GM23338 (cell line): ENCODE measurements around the gene DMRTC2. TPM values are rescaled to one million over a fixed set of nuclear protein-coding genes. Genes with fewer than 3 reads are reported as not detected.

Source experiments
- ATAC-seq: fragments of 200-7000 bp; cut with Tn5 transposase; 3 replicates; pipeline ENCODE4 v1.9.1; 2020
- DNase-seq: peaks from one replicate; pipeline ENCODE4 v3.0.0-alpha.2; 2015; ENCODE audit warnings: low spot score
- H2AFZ ChIP-seq: fragments of 200-600 bp; sonication (generic); 2 replicates; pipeline ENCODE4 v1.8.0; 2016; ENCODE audit warnings: antibody characterized with exemption, mild to moderate bottlenecking, moderate library complexity
- H3F3A ChIP-seq: fragments of 200-600 bp; sonication (generic); replicated peaks from 2 replicates; pipeline ENCODE4 v1.8.0; 2017; ENCODE audit warnings: antibody characterized with exemption, mixed run types, low read depth
- H3K27ac ChIP-seq: fragments of 200-600 bp; sonication (generic); 2 replicates; pipeline ENCODE4 v1.6.1; 2016; ENCODE audit warnings: low read depth
- H3K27me3 ChIP-seq: fragments of 200-600 bp; sonication (generic); 2 replicates; pipeline ENCODE4 v1.8.0; 2016; ENCODE audit warnings: mild to moderate bottlenecking, mixed run types, moderate library complexity; ENCODE audit not compliant: insufficient read depth
- H3K36me3 ChIP-seq: fragments of 200-600 bp; sonication (generic); 2 replicates; pipeline ENCODE4 v1.8.0; 2016; ENCODE audit warnings: mild to moderate bottlenecking; ENCODE audit not compliant: insufficient read depth
- H3K4me1 ChIP-seq: fragments of 200-600 bp; sonication (generic); 2 replicates; pipeline ENCODE4 v1.8.0; 2016; ENCODE audit warnings: mild to moderate bottlenecking, moderate library complexity; ENCODE audit not compliant: insufficient read depth
- H3K4me2 ChIP-seq: fragments of 200-600 bp; sonication (generic); 2 replicates; pipeline ENCODE4 v1.7.1; 2017; ENCODE audit warnings: mixed run types
- H3K4me3 ChIP-seq: fragments of 200-600 bp; sonication (generic); 2 replicates; pipeline ENCODE4 v1.6.1; 2016; ENCODE audit warnings: mixed run types
- H3K79me2 ChIP-seq: fragments of 200-600 bp; sonication (generic); replicated peaks from 2 replicates; pipeline ENCODE4 v1.8.0; 2017; ENCODE audit warnings: mild to moderate bottlenecking; ENCODE audit not compliant: insufficient read depth
- H3K9me2 ChIP-seq: fragments of 200-600 bp; sonication (generic); 2 replicates; pipeline ENCODE4 v1.8.0; 2017; ENCODE audit not compliant: insufficient read depth
- H4K20me1 ChIP-seq: fragments of 200-600 bp; sonication (generic); replicated peaks from 2 replicates; pipeline ENCODE4 v1.8.0; 2017; ENCODE audit warnings: mild to moderate bottlenecking; ENCODE audit not compliant: insufficient read depth
- H3K27ac Mint-ChIP-seq: 2 replicates; pipeline ENCODE4 v1.8.0; 2020; ENCODE audit warnings: inconsistent platforms, mild to moderate bottlenecking, moderate library complexity, mixed read lengths
- H3K27me3 Mint-ChIP-seq: 3 replicates; pipeline ENCODE4 v1.8.0; 2022; ENCODE audit warnings: low read depth, mild to moderate bottlenecking, moderate library complexity, mixed read lengths, inconsistent platforms; ENCODE audit not compliant: insufficient read depth, poor library complexity
- H3K36me3 Mint-ChIP-seq: 3 replicates; pipeline ENCODE4 v1.8.0; 2021; ENCODE audit warnings: low read depth, mild to moderate bottlenecking, inconsistent platforms, moderate library complexity, mixed read lengths
- H3K4me1 Mint-ChIP-seq: 3 replicates; pipeline ENCODE4 v1.8.0; 2020; ENCODE audit warnings: mild to moderate bottlenecking, inconsistent platforms, mixed read lengths
- H3K4me3 Mint-ChIP-seq: 3 replicates; pipeline ENCODE4 v1.8.0; 2021; ENCODE audit warnings: moderate library complexity, mild to moderate bottlenecking, inconsistent platforms, mixed read lengths
- H3K9me3 Mint-ChIP-seq: 3 replicates; pipeline ENCODE4 v1.8.0; 2020; ENCODE audit warnings: moderate library complexity, mild to moderate bottlenecking, inconsistent platforms, mixed read lengths
- CREB1 ChIP-seq: fragments of 250-450 bp; sonication (Bioruptor Pico); IDR thresholded peaks from 2 replicates; pipeline ENCODE4 v1.5.0; 2020; ENCODE audit warnings: low read depth, mild to moderate bottlenecking, moderate library complexity
- EZH2phosphoT487 ChIP-seq: fragments of 200-600 bp; sonication (generic); IDR thresholded peaks from one replicate; pipeline ENCODE4 v1.8.1; 2018; ENCODE audit warnings: antibody characterized with exemption; ENCODE audit not compliant: unreplicated experiment
- polyA plus RNA-seq: library from polyadenylated mRNA; unstranded; fragments of >200 nt; fragmentation: Nextera tagmentation; extraction: Ambion mirVana; gene quantifications from 2 replicates; pipeline ENCODE4 v1.2.1, GENCODE V29; 2016
- total RNA-seq: library from RNA; depleted of rRNA; stranded (reverse); fragments of >200 nt; shearing (Covaris generic); gene quantifications from 2 replicates; pipeline ENCODE4 v1.2.3, GENCODE V29; 2014
- TF ChIP-seq, protein P1 (sequence below): IDR thresholded peaks from 2 replicates; pipeline ENCODE4 v1.6.1; 2016; ENCODE audit warnings: antibody characterized with exemption
- TF ChIP-seq, protein P2 (sequence below), 2 experiments: fragments of 200-600 bp in 1 of 2; sonication (generic) in 1 of 2; conservative IDR thresholded peaks; 2 replicates each; pipeline versions ENCODE4 v1.5.1 to v1.6.1; 2016 to 2017; ENCODE audit warnings: antibody characterized with exemption in 2 of 2, low read depth in 2 of 2, mild to moderate bottlenecking in 2 of 2, moderate library complexity in 1 of 2

DMRTC2 gene
- total and polyA plus RNA-seq, 2 experiments from 2014 or later = 0.21 TPM; not detected in 1

DNA sequence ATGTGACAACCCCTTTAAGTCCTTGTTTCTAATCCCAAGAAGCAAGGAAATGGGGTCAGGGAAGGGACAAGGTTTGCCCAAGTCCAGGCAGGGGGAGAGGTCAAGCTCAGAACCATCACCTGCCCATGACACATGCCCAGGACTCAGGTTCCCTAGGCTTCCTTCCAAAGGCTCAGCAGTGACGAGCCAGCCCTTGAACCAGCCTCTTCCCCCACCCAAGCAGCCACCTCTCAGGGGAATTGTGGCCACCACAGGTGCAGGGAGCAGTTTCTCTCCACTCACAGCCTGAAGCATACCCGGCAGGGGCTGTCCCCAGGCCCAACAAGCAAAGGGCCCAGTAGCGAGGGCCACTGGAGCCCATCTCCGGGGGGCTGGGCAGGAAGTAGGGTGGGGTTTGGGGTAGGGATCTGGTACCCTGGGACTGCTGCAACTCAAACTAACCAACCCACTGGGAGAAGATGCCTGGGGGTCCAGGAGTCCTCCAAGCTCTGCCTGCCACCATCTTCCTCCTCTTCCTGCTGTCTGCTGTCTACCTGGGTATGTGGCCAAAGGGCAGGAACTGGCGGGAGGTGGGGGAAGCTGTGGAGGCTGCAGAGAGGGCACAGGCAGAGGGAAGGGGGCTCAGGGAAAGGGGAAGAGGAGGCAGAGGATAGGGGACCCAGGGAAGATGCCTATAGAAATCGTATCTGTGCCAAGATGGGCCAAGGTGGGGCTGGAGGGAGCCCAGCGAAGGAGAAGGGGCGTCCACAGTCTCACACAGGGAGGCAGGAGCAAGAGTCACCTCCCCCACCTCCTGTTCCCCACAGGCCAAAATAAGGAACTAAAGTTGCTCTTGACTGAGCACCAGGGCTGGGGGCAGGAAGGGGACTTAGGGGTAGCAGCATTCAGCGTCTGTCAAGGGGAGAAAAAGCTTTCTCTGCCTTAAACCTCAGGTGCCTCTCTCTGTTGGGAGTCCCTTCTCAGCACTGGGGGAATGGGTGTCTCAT is 32.3 kb downstream of the DMRTC2 start, which contains the start of gene CD79A:
TSS of gene CD79A (plus strand) at position 433 of the 986 bp plus-strand sequence. CDS start at position 459, 26 bp downstream.
- Histone ChIP-seq H3K9me2 (no peaks in the 10 kb centered on the region), H2AFZ (0 out of 2 replicates have a peak within 1 kb of the TSS, but pooled peaks have one; percentile 63), H3K4me1 (peaks cover under 1% of the 10 kb centered on the region; the same call in 1 of the 2 replicates), H3F3A (peaks cover 9% of the 10 kb centered on the region), H3K27ac (no peak within 1 kb of the TSS), H4K20me1 (peaks cover 4% of the 10 kb centered on the region; the same call in 1 of the 2 replicates), H3K4me3 (no peak within 1 kb of the TSS), H3K36me3 (no peaks in the 10 kb centered on the region), H3K79me2 (no peaks in the 10 kb centered on the region), H3K4me2 (no peak within 1 kb of the TSS), H3K27me3 (peaks cover 14% of the 10 kb centered on the region)
- H3K9me3 Mint-ChIP-seq = no peaks in the 10 kb centered on the region
- ATAC-seq = no peak
- no peaks in the 10 kb centered on the region for H3K36me3 Mint-ChIP-seq
- peaks cover 12% of the 10 kb centered on the region for H3K4me1 Mint-ChIP-seq
- peaks cover 29% of the 10 kb centered on the region for H3K27me3 Mint-ChIP-seq
- H3K27ac Mint-ChIP-seq = no peak within 1 kb of the TSS
- DNase-seq = no peak
- H3K4me3 Mint-ChIP-seq = no peak within 1 kb of the TSS
- no peak for TF ChIP-seq EZH2phosphoT487
- TF ChIP-seq, protein P1, sequence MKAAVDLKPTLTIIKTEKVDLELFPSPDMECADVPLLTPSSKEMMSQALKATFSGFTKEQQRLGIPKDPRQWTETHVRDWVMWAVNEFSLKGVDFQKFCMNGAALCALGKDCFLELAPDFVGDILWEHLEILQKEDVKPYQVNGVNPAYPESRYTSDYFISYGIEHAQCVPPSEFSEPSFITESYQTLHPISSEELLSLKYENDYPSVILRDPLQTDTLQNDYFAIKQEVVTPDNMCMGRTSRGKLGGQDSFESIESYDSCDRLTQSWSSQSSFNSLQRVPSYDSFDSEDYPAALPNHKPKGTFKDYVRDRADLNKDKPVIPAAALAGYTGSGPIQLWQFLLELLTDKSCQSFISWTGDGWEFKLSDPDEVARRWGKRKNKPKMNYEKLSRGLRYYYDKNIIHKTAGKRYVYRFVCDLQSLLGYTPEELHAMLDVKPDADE = no peak

DNA sequence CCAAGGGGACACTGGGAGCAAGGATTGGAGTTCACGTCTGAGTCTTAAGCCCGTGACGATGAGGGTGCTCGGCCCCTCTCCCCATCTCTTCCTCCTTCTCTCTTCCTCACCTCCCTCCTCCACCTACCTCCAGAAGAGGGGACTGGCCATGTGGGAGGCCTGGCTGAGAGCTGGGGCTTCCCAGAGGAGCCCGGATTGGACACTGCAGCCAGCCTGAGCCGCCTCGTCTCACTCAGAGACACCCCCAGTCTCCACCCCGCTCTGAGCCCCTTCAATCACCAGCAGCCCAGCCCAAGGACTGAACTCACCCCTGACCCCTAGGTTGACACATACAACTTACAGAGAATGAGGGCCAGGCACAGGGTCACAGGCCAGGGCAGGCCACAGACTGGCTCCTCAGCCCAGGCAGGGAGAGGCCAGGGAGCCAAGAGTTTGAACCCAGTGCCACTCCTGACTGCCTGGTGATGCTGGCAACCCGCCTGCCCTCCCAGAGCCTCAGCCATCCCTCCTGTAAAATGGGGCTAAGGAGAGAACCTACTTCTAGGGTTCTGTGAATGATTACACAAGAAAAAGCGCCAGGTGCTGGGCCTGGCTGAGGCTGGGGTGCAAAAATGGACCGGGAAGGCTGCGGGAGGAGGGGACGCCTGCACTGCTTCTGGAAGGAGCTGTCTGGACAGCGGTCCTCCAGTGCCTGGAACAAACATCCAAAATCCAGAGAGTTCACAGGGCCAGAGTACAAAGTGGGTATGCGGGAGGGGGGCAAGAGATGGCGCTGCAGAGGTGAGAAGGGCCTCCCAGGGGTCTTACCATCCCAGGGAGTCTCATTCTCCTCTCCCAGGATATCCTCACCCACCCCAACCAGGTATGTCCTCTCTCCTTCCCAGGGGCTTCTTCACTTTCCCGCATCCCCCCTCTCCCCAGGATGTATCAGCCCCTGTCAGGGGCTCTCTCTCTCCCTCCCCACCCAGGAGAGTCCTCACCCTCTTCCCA is 33.4 kb downstream of the DMRTC2 start:
- Histone ChIP-seq H3F3A (peaks cover 9% of the 10 kb centered on the region), H3K4me2 (no peak overlapping the region), H3K4me1 (peaks cover 5% of the 10 kb centered on the region; the same call in 1 of the 2 replicates), H3K9me2 (no peaks in the 10 kb centered on the region), H3K27ac (no peak overlapping the region), H3K79me2 (no peaks in the 10 kb centered on the region), H2AFZ (0 out of 2 replicates have a peak overlapping the region, but pooled peaks have one; percentile 63), H4K20me1 (peaks cover 4% of the 10 kb centered on the region; the same call in 1 of the 2 replicates), H3K36me3 (no peaks in the 10 kb centered on the region), H3K27me3 (peaks cover 23% of the 10 kb centered on the region), H3K4me3 (no peak overlapping the region)
- Mint-ChIP-seq H3K27ac (no peak overlapping the region), H3K9me3 (no peaks in the 10 kb centered on the region), H3K36me3 (no peaks in the 10 kb centered on the region), H3K4me3 (no peak overlapping the region), H3K4me1 (peaks cover 17% of the 10 kb centered on the region), H3K27me3 (peaks cover 30% of the 10 kb centered on the region)
- DNase-seq (no peak), ATAC-seq (peak; percentile 4; the same call in 1 of the 3 replicates)
- no peak for TF ChIP-seq CREB1 (CRISPR knock-in tag)
- TF ChIP-seq, protein P2, sequence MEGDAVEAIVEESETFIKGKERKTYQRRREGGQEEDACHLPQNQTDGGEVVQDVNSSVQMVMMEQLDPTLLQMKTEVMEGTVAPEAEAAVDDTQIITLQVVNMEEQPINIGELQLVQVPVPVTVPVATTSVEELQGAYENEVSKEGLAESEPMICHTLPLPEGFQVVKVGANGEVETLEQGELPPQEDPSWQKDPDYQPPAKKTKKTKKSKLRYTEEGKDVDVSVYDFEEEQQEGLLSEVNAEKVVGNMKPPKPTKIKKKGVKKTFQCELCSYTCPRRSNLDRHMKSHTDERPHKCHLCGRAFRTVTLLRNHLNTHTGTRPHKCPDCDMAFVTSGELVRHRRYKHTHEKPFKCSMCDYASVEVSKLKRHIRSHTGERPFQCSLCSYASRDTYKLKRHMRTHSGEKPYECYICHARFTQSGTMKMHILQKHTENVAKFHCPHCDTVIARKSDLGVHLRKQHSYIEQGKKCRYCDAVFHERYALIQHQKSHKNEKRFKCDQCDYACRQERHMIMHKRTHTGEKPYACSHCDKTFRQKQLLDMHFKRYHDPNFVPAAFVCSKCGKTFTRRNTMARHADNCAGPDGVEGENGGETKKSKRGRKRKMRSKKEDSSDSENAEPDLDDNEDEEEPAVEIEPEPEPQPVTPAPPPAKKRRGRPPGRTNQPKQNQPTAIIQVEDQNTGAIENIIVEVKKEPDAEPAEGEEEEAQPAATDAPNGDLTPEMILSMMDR (conservative IDR thresholded peaks at IDR 0.05; ENCODE audit: low read depth in 2 of 2) = peak in 1 of 2 experiments; percentile 36; a peak in 2 of 4 replicates
